ENCODE results near the gene PPARG.
"Not testable (repeated sequence)": the region's sequence is repeated elsewhere in the genome, so short reads cannot be mapped to it uniquely, and the experiment has no call there.

The PPARG gene

GRCh38 chr3:12462159-12462947 lies 173.5 kb downstream of the PPARG start:
- DNase-seq (ENCODE audit: low read depth): no peak

GRCh38 chr3:12463686-12464085 lies 174.8 kb downstream of the PPARG start:
- no peak for DNase-seq (ENCODE audit: low read depth)

GRCh38 chr3:12464181-12464580 lies 175.3 kb downstream of the PPARG start:
- DNase-seq (ENCODE audit: low read depth): no peak

GRCh38 chr3:12465151-12465835 lies 176.4 kb downstream of the PPARG start:
- no peak for DNase-seq (ENCODE audit: low read depth)

GRCh38 chr3:12465836-12466225 lies 177.0 kb downstream of the PPARG start:
- no peak for DNase-seq (ENCODE audit: low read depth)

- no peak for DNase-seq (ENCODE audit: low read depth)
Observed at GRCh38 chr3:12467746-12468145, 178.9 kb downstream of the PPARG start.

GRCh38 chr3:12468276-12468675 lies 179.4 kb downstream of the PPARG start:
- DNase-seq (ENCODE audit: low read depth): no peak

GRCh38 chr3:12468757-12469156 lies 179.9 kb downstream of the PPARG start:
- no peak for DNase-seq (ENCODE audit: low read depth)

- DNase-seq (ENCODE audit: low read depth): not testable (repeated sequence)
Observed at GRCh38 chr3:12469222-12469621, 180.4 kb downstream of the PPARG start.

GRCh38 chr3:12470111-12470510 lies 181.2 kb downstream of the PPARG start:
- peak; percentile 58 for DNase-seq (ENCODE audit: low read depth)

GRCh38 chr3:12470680-12471079 lies 181.8 kb downstream of the PPARG start:
- no peak for DNase-seq (ENCODE audit: low read depth)

- DNase-seq (ENCODE audit: low read depth): no peak
Observed at GRCh38 chr3:12471241-12471640, 182.4 kb downstream of the PPARG start.

- no peak for DNase-seq (ENCODE audit: low read depth)
Observed at GRCh38 chr3:12472000-12472610, 183.2 kb downstream of the PPARG start.

GRCh38 chr3:12472796-12473195 lies 183.9 kb downstream of the PPARG start:
- no peak for DNase-seq (ENCODE audit: low read depth)

- DNase-seq (ENCODE audit: low read depth): peak; percentile 42
Observed at GRCh38 chr3:12473511-12473910, 184.6 kb downstream of the PPARG start.

- peak; percentile 79 for DNase-seq (ENCODE audit: low read depth)
Observed at GRCh38 chr3:12476238-12476897, 187.5 kb downstream of the PPARG start.

- no peak for DNase-seq (ENCODE audit: low read depth)
Observed at GRCh38 chr3:12477256-12477655, 188.4 kb downstream of the PPARG start.

GRCh38 chr3:12478326-12478725 lies 189.5 kb downstream of the PPARG start:
- peak; percentile 33 for DNase-seq (ENCODE audit: low read depth)

- DNase-seq (ENCODE audit: low read depth): not testable (repeated sequence)
Observed at GRCh38 chr3:12479198-12479597, 190.3 kb downstream of the PPARG start.

- DNase-seq (ENCODE audit: low read depth): peak; percentile 58
Observed at GRCh38 chr3:12479919-12480427, 191.1 kb downstream of the PPARG start.

GRCh38 chr3:12483410-12483809 lies 194.5 kb downstream of the PPARG start:
- DNase-seq (ENCODE audit: low read depth): peak; percentile 22

GRCh38 chr3:12483872-12484197 lies 195.0 kb downstream of the PPARG start:
- no peak for DNase-seq (ENCODE audit: low read depth)

Data from EH (cell line).